OCI-LY1 (cell line): Measurements from ENCODE around the gene SSR2.

Experiments used
- CTCF ChIP-seq: fragments of 200-600 bp; sonication (generic), shearing (Covaris generic); IDR thresholded peaks from 2 replicates; pipeline ENCODE4 v1.5.1; 2017; ENCODE audit warnings: mild to moderate bottlenecking, antibody characterized with exemption, low read length, moderate library complexity, mixed read lengths
- EZH2 ChIP-seq: fragments of 200-600 bp; sonication (generic), shearing (Covaris generic); IDR thresholded peaks from 2 replicates; pipeline ENCODE4 v1.8.0; 2017; ENCODE audit warnings: borderline replicate concordance, mixed run types, mild to moderate bottlenecking, antibody characterized with exemption, low read length, moderate library complexity, mixed read lengths

- no peak for TF ChIP-seq CTCF
- TF ChIP-seq EZH2 = no peak
These were observed 56.6 kb downstream of the SSR2 start for GRCh38 chr1:155964193-155964592.
